Fibroblast of lung (primary cell): Measurements from ENCODE around the gene AKR1E2. TPM values are rescaled to one million over a fixed set of nuclear protein-coding genes. Genes with fewer than 3 reads are reported as not detected.

Experiments
- DNase-seq, 2 donors: peaks; one replicate each; pipeline versions ENCODE4 v3.0.0 to v3.0.0-alpha.2; 2010; ENCODE audit warnings: low read depth in 2 of 2
- H2AFZ ChIP-seq: 2 replicates; pipeline ENCODE4 v1.5.1; 2012; ENCODE audit warnings: low read length, control low read depth, inconsistent platforms
- H3K27ac ChIP-seq: 2 replicates; pipeline ENCODE4 v1.5.1; 2011; ENCODE audit warnings: low read length, control low read depth; ENCODE audit not compliant: insufficient read depth
- H3K27me3 ChIP-seq: 2 replicates; pipeline ENCODE4 v1.5.1; 2011; ENCODE audit warnings: mild to moderate bottlenecking, low read length; ENCODE audit not compliant: control insufficient read depth, insufficient read depth
- H3K36me3 ChIP-seq: 2 replicates; pipeline ENCODE4 v1.5.1; 2011; ENCODE audit warnings: low read length; ENCODE audit not compliant: control insufficient read depth, insufficient read depth
- H3K4me1 ChIP-seq: 2 replicates; pipeline ENCODE4 v1.5.1; 2011; ENCODE audit warnings: low read length; ENCODE audit not compliant: control insufficient read depth, insufficient read depth; ENCODE audit errors: extremely low read depth
- H3K4me2 ChIP-seq: 2 replicates; pipeline ENCODE4 v1.5.1; 2011; ENCODE audit warnings: low read length, control low read depth; ENCODE audit not compliant: insufficient read depth; ENCODE audit errors: extremely low read depth
- H3K4me3 ChIP-seq, 4 experiments: fragments of 200-600 bp in 1 of 4; sonication (generic) in 1 of 4; replicated peaks in 1 of 4; 2 replicates each; pipeline ENCODE4 v1.5.1; 2011 to 2016; ENCODE audit warnings: low read length in 4 of 4, low read depth in 3 of 4, mild to moderate bottlenecking in 3 of 4, control low read depth in 2 of 4, inconsistent platforms in 1 of 4, mixed read lengths in 1 of 4; ENCODE audit not compliant: insufficient read depth in 1 of 4; ENCODE audit errors: control extremely low read depth in 1 of 4
- H3K79me2 ChIP-seq: 2 replicates; pipeline ENCODE4 v1.5.1; 2012; ENCODE audit warnings: mild to moderate bottlenecking, low read length, inconsistent platforms; ENCODE audit not compliant: control insufficient read depth, insufficient read depth
- H3K9ac ChIP-seq: 2 replicates; pipeline ENCODE4 v1.5.1; 2011; ENCODE audit warnings: mild to moderate bottlenecking, low read length, control low read depth; ENCODE audit not compliant: insufficient read depth
- H3K9me3 ChIP-seq: 2 replicates; pipeline ENCODE4 v1.5.1; 2012; ENCODE audit warnings: low read depth, low read length; ENCODE audit not compliant: control insufficient read depth, insufficient read depth
- H4K20me1 ChIP-seq: 2 replicates; pipeline ENCODE4 v1.5.1; 2011; ENCODE audit warnings: low read length; ENCODE audit not compliant: control insufficient read depth, insufficient read depth; ENCODE audit errors: extremely low read depth
- CTCF ChIP-seq, 2 donors: IDR thresholded peaks in 1 of 2; conservative IDR thresholded peaks in 1 of 2; 1 replicate in 1 of 2; 2 replicates in 1 of 2; pipeline ENCODE4 v1.5.1; 2011 to 2012; ENCODE audit warnings: low read length in 2 of 2, control low read depth in 1 of 2, inconsistent platforms in 1 of 2, low read depth in 1 of 2, mild to moderate bottlenecking in 1 of 2
- EZH2 ChIP-seq: IDR thresholded peaks from 2 replicates; pipeline ENCODE4 v1.5.1; 2012; ENCODE audit warnings: low read length, control low read depth, mild to moderate bottlenecking; ENCODE audit errors: missing control alignments
- polyA plus RNA-seq, 2 donors: library from polyadenylated mRNA; depleted of rRNA in 1 of 2; stranded (reverse) in 1 of 2; unstranded in 1 of 2; fragments of >200 nt; gene quantifications; 2 replicates each; pipeline ENCODE4 v1.2.1, GENCODE V29; 2011 to 2012; ENCODE audit warnings: missing spikeins in 1 of 2
- total RNA-seq: library from RNA; depleted of rRNA; stranded (reverse); fragments of >200 nt; gene quantifications from 2 replicates; pipeline ENCODE4 v1.2.1, GENCODE V29; 2014

Gene AKR1E2
- total and polyA plus RNA-seq, 2 donors (not counting 1 experiment from before 2014, with no cell fraction given): 2.2 to 11.7 TPM

- TF ChIP-seq EZH2 (no peak), CTCF (conservative IDR thresholded peaks at IDR 0.05 in 1 of 2, IDR thresholded peaks at IDR 0.05 in 1 of 2; ENCODE audit: low read depth in 1 of 2, low read length in 2 of 2) (no peak)
- no peaks in the 10 kb centered on the region for H3K27me3 ChIP-seq
- H3K79me2 ChIP-seq: no peaks in the 10 kb centered on the region
- no peak overlapping the region for H3K27ac ChIP-seq
- DNase-seq: peak in 1 of 2 donors; percentile 77
- no peaks in the 10 kb centered on the region for H3K4me1 ChIP-seq
- H3K9me3 ChIP-seq: no peaks in the 10 kb centered on the region
- no peak overlapping the region for H3K4me3 ChIP-seq
- no peaks in the 10 kb centered on the region for H4K20me1 ChIP-seq
- no peak overlapping the region for H3K9ac ChIP-seq
- H3K4me2 ChIP-seq: no peak overlapping the region
- no peaks in the 10 kb centered on the region for H3K36me3 ChIP-seq
- H2AFZ ChIP-seq: no peak overlapping the region
Observed at GRCh38 chr10:4867520-4868356, 41.7 kb downstream of the AKR1E2 start.

DNA sequence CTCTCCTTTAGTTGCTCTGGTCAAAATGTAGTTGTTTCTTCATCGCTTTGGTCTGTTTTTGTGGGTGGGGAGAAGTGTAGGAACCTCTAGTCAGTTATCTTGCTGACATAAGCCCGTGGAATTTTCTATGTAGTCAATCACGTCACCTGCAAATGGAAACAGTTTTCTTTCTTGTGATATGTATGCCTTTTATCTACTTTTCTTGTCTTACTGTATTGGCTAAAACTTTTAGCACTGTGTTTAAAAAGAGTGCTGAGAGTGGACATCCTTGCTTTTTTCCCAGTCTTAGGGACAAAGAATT, 42.3 kb downstream of the AKR1E2 start:
- H3K79me2 ChIP-seq: no peaks in the 10 kb centered on the region
- DNase-seq: peak in 1 of 2 donors; percentile 60
- no peak overlapping the region for H3K27ac ChIP-seq
- no peak overlapping the region for H3K4me2 ChIP-seq
- no peaks in the 10 kb centered on the region for H3K4me1 ChIP-seq
- no peaks in the 10 kb centered on the region for H3K36me3 ChIP-seq
- H2AFZ ChIP-seq: no peak overlapping the region
- H4K20me1 ChIP-seq: no peaks in the 10 kb centered on the region
- H3K9me3 ChIP-seq: no peaks in the 10 kb centered on the region
- TF ChIP-seq EZH2 (no peak), CTCF (conservative IDR thresholded peaks at IDR 0.05 in 1 of 2, IDR thresholded peaks at IDR 0.05 in 1 of 2; ENCODE audit: low read depth in 1 of 2, low read length in 2 of 2) (no peak)
- H3K9ac ChIP-seq: no peak overlapping the region
- H3K4me3 ChIP-seq: no peak overlapping the region
- no peaks in the 10 kb centered on the region for H3K27me3 ChIP-seq

DNA sequence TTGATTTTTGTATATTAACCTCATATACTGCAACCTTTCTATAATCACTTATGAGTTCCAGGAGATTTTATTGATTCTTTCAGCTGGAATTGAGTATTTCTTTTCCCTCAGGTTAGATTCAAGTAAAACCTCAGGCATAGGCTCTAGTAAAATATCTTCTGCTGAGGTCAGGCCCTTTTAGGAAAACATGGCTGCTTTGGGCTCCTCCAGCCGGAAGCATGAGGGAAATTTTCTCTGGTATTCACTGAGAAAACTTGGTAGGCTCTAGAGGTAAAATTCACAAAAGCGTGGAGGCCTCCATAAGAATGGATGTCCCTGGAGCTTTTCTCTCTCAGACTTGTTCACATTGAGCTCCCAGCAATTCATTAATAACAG, 56.7 kb downstream of the AKR1E2 start:
- Histone ChIP-seq H3K36me3 (no peaks in the 10 kb centered on the region), H2AFZ (peak overlapping the region; percentile 14), H3K4me1 (no peaks in the 10 kb centered on the region), H3K4me3 (no peak overlapping the region), H3K27me3 (no peaks in the 10 kb centered on the region), H3K9me3 (no peaks in the 10 kb centered on the region), H3K79me2 (no peaks in the 10 kb centered on the region), H3K27ac (peak overlapping the region; percentile 19), H3K4me2 (peak overlapping the region; percentile 75), H3K9ac (no peak overlapping the region), H4K20me1 (no peaks in the 10 kb centered on the region)
- no peak for DNase-seq
- TF ChIP-seq CTCF (conservative IDR thresholded peaks at IDR 0.05 in 1 of 2, IDR thresholded peaks at IDR 0.05 in 1 of 2; ENCODE audit: low read depth in 1 of 2, low read length in 2 of 2) (no peak), EZH2 (no peak)
